Measurements from ENCODE around the gene ZBTB45.
"Not testable (repeated sequence)": the region's sequence is repeated elsewhere in the genome, so short reads cannot be mapped to it uniquely, and the experiment has no call there.

Gene ZBTB45

DNA sequence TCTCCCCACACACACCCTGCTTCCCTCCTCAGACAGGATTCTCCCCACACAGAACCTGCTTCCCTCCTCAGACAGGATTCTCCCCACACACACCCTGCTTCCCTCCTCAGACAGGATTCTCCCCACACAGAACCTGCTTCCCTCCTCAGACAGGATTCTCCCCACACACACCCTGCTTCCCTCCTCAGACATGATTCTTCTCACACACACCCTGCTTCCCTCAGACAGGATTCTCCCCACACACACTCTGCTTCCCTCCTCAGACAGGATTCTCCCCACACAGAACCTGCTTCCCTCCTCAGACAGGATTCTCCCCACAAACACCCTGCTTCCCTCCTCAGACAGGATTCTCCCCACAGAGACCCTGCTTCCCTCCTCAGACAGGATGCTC lies 19.6 kb upstream of the ZBTB45 start:
- not testable (repeated sequence) for DNase-seq (ENCODE audit: low read depth in 2 of 3, low spot score in 2 of 3)

DNA sequence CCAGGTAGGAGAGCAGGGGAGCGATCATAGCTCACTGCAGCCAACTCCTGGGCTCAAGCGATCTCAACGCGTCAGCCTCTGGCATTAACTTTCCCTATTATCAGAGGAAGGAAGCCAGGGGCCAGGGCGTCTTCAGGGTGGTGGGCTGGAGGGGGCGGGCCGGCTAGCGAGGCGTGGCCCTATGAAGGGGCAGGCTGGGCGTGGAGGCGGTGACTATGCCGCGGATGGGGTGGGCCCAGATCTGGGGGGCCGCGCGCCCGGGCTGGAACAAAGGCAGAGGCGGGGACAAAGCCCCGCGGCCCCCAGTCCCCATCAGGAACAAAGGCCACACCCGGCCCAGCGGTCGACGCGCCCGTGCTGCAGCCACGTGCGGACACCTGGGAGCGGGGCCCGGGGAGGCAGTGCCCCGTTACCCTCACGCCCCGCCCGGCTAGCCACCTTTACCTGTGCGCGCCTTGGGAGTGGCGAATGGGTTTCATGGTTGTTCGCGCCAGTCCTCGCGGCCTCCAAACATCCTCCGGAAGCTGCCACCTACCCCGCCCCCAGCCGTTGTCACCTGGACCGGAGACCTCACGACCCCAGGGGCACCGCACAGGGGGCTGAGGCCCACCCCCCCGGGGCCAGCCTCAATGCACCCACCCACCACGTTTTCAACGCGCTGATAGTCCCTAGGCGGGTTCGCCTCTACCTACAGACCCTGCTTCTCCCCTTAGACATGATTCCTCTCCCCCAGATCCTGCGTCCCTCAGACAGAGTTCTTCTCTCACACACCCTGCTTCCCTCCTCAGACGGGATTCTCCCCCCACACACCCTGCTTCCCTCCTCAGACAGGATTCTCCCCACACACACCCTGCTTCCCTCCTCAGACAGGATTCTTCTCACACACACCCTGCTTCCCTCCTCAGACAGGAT lies 18.9 kb upstream of the ZBTB45 start:
- peak in 1 of 3 experiments; percentile 20 for DNase-seq (ENCODE audit: low read depth in 2 of 3, low spot score in 2 of 3)

DNA sequence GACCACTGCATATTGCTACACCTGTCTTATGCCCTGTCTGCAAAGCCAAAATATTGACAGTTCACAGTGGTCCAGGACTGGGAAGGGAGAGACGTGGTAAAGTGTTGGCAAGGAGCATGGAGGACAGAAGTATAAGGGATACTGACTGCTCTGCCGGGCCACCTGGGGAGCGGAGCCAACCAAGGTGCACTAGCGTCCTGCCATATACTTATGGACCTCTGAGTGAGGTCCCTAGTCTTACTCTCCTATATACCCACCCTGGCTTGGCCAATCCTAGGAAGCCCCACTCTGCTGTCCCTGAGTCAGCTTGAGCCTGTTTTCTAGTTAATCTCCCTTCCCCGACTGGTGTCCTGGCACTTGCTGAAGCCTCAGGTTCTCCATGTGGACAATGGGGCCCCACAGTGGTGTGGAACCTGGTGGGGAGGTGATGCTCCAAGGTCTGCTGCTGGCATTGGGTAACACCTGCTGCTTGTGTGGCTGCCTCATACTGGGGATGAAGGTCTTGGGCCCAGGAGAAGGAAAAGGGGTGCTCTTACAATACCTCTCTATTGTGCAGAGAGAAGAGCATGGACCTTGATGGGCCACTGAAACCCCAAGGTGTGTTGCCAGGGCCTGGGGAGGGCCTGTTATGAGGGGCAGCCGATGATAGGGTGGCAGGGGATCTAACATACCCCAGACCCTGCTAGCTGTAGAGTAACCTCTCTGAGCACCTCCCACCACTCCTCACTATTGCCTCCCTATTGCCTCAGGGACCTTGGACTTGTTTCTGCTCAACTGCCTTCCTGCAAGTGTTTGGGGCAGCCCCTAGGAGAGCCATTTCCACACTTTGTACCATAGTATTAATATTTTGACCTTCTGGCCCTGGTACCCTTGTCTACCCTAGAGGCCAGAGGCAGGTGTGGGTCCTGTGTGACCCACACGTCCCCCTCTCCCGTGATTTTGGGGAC lies 17.5 kb upstream of the ZBTB45 start:
- DNase-seq (ENCODE audit: low read depth in 2 of 3, low spot score in 2 of 3), result no peak

DNA sequence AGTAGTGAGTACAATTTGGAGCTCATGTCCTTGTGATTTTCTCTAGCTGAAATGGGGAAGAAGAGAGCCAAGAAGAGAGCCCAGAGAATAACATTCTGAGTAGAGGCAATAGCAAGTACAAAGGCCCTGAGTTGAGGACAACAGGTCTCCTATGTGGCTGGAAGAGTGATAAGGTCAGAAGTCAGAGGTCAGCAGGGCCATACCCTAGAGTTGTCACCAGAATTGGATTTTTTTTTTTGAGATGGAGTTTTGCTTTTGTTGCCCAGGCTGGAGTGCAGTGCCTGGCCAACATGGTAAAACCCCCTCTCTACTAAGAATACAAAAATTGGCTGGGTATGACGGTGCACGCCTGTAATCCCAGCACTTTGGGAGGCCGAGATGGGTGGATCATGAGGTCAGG lies 16.2 kb upstream of the ZBTB45 start:
- no peak for DNase-seq (ENCODE audit: low read depth in 2 of 3, low spot score in 2 of 3)

DNA sequence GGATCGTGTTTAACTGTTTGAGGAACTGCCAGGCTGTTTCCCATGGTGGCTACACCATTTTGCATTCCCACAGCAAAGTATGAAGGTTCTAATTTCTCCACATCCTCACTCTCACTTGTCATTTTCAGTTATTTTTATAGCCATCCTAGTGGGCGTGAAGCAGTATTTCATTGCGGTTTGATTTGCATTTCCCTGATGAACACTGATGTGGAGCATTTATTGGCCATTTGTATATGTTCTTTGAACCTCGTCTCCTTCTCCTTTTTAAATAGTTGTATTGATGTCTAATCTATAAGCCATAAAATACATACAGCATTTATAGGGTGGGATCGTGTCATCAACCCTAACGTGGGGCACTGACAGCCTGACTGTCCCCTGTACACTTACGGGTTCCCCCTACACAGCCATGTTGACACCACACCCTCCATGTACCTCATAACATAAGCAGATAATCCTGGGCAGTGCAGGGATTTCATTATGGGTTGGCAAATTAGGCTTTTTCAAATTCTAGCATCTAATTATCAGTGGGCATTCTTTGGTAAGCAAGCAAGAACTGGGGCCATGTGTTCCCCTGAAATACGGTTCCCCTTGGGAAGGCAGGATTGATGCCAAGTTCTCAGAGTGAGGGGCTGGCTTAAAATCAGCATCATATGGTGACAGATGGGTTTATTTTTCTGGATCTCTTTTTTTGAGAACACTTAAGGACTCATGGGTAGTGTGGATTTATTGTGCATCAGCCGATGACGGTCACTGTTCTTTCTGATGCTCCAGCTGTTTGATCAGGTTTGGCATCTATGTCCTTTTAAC lies 11.6 kb upstream of the ZBTB45 start:
- DNase-seq (ENCODE audit: low read depth in 2 of 3, low spot score in 2 of 3), result no peak

DNA sequence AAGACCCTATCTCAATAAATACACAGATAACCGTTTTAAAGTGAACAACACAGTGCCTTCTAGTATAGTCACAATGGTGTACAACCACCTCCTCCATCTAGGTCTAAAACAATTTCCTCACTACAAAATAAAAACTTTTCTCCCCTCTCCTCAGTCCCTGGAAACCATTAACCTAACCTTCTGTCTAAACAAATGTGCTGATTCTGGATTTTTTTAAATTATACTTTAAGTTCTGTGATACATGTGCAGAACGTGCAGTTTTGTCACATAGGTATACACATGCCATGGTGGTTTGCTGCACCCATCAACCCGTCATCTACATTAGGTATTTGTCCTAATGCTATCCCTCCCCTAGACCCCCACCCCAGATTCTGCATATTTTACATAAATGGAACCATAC lies 9.8 kb upstream of the ZBTB45 start:
- no peak for DNase-seq (ENCODE audit: low read depth in 2 of 3, low spot score in 2 of 3)

DNA sequence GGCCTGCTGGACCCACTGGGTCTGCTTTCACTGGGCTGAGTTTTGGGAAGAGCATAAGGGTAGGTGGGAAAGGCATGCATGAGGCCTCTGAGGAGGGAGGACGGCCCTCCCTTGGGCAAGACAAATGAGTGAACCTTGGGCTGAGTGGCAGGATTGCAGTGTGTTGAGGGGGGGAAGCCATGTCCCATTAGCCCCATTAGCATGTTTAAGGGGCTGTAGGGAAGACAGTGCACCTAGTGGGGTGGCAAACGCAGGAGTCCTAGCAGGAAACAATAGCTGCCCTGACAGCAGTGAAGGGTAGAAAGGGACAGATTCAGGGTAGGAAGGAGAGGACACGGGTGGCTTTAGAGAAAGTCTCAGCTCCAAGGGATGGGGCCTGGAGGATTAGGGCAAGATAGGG lies 3.1 kb upstream of the ZBTB45 start:
- no peak for DNase-seq (ENCODE audit: low read depth in 2 of 3, low spot score in 2 of 3)

DNA sequence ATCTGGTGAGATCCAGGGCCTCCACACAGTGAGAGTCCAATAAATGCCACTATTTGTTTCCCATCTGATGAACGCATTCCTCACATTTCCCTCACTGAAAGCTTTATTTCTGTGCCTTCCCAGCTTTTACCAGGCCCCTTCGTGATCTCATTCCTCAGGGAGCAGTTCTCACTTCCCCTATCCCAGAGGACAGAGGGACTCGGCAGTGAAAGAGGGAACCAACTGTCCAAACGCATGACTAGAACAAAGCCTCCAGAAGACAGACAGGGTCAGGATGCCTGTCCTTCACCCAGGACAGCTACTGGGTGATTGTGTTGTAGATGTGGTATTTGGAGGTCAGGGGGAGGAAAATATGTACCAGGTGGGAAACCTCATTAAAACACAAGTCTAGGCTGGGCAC lies 2.0 kb upstream of the ZBTB45 start:
- no peak for DNase-seq (ENCODE audit: low read depth in 2 of 3, low spot score in 2 of 3)

DNA sequence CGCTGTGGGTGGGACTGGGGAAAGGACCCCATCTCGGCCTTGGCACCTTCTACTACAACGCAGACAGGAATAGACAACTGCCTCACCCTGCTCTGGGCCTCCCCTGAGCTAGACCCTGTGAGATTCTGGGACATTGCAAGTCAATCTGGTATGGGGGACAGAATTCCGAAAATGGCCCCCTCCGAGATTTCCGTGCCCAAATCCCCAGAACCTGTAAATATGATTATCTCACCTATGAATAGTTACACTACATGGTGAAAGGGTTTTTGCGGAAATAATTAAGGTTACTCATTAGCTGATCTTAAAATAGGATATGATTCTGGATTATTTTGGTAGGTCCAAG lies 618 bp upstream of the ZBTB45 start:
- no peak for DNase-seq (ENCODE audit: low read depth in 2 of 3, low spot score in 2 of 3)

DNA sequence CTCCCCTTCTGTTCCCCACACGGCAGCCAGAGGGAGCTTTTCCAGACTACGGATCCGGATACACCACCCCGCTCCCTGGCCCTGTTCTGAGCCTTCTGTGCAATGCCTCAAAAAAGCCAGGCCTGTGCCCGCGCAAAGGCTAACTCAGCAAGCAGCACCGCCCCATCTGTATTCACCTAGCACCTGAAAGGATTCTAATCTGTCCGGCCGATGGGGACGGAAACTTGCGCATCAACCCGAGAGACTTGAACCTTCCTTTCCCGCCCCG lies 589 bp downstream of the ZBTB45 start:
- peak in 1 of 3 experiments; percentile 41 for DNase-seq (ENCODE audit: low read depth in 2 of 3, low spot score in 2 of 3)

DNA sequence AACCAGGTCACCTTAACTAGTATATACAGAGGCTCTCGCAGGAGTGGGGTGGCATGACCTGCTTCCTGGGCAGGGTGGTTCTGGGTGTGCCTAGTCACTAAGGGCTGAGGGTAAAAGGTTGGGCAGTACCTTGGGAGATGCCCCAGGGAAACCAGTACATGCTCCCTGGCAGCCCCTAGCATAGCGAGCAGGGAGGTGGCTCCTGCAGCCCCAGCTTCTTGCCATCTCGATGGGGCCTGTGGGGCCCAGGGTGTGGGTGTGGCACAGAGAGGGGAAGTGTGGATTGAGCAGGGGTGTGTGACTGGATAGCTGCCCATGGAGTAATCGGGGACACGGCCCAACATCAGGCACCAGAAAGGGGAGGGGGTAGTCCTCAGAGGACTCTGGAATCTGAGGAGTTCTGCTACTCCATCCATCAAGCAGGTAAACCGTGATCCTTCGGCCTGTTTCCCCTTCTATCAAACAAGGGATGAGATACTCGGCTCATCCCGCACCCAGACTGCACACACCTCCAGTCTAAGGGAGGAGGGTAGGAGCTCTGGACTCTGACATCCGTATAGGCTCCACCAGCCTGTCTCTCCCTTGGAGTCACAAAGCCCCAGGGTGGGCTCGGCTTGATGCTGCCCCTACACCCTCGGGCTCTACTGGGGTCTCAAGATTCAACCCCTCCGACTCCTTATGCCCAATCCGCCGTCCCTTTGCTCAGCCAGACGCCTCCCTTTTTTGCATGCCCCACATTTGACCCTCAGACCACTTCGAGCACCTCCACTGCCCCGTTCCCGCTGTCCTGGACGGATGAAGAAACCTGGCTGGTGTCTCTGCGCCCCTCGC lies 1.1 kb downstream of the ZBTB45 start:
- DNase-seq (ENCODE audit: low read depth in 2 of 3, low spot score in 2 of 3), result no peak

DNA sequence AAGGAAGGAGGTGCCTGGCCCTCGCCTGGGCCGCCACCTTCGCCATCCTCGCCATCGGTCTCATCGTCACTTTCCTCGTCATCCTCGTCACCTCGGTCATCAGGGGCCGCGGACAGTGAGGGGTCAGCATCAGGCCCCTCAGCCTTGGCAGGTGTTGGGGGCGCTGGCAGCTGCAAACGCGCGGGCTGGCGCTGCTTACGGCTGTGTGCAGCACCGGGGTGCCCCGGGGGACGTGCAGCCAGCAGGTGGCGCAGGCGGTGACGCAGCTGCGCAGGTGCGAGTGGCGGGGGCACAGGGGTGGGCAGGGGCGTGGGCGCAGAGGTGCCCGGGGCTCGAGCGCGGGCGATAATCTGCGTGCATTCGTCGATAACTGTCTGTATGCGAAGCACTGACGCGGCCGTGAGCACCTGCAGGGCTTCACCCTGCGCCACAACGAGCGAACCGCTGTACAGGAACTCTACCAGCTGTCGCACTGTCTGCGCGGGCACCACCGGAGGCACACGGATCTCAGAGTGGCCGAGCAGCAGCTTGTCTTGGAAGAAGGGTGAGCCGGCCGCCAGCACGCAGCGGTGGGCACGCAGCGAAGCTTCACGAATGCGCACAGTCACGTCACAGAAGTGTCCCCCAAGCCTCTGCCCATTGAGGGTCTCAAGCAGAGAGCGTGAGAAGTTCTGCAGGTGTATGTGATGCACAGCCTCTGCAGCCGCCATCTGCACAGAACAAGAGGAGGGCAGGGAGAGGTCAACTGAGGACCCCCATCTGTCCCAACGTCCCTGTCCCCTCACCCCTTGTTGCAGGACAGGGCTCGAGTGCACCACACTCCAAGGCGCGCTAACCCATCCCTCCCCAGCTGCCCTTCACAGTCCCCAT lies 2.4 kb downstream of the ZBTB45 start:
- no peak for DNase-seq (ENCODE audit: low read depth in 2 of 3, low spot score in 2 of 3)

DNA sequence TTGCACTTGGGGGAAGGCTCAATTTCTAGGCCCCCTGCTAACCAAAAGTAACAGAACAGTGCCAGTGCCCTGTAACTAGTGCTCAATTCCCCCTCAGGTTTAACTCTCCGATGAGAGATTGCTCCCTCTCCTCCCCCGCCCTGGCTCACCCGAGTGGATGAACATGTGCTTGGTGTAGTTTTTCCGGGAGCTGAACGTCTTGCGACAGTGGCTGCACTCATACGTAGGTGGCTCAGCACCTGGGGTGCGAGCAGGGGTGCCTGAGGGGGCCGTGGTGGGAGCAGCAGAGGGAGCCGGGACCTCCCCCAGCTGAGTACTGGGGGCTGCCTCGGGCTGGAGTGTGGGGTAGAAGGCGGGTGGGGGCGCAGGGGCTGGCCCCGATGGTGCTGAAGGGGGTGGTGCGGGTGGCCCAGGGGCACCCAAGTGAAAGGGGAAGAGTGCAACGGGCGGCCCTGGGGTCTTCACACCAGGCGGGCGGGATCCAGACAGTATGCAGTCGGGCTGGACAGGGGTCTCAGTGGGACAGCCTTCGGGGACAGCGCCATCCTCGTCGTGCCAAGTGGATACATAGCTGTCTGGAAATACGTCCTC lies 3.3 kb downstream of the ZBTB45 start:
- no peak for DNase-seq (ENCODE audit: low read depth in 2 of 3, low spot score in 2 of 3)

DNA sequence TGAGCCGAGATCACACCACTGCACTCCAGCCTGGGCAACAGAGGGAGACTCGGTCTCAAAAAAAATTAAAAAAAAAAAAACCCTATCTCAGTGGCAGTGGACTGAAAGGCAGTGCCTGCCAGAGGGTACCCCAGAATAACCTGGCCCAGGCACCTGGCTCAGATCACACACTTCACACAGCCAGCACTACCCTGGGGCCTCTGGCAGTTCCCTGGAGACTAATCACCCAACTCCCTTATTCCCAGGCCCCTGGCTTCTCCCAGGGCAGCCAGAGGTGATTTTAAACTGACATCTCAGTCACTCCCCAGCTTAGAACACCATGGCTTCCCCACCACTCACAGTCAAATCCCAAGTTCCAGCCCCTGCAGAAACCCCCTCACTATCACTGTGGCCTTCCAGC lies 4.4 kb downstream of the ZBTB45 start:
- DNase-seq (ENCODE audit: low read depth in 2 of 3, low spot score in 2 of 3), result no peak

DNA sequence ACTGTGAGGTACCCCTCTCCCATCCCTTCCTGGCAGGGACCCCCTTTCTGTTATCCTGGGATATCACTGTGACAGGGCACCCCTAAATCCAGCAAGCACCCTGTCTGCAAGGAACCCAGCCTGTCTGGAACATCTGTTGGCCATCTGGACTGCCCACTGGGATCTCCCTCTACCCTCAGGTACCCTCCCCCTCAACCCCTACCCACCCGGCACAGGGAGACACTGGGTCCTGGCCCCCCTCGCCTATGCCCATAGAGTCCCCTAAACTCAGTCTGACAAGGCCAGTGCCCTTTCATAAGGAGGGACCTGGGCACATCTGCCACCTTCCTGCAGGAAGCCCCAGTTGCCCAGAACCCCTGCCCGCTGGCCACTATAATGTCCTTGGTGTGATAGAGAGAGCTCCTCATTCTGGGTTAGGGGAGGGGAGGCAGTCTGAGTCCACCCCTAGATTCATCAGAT lies 5.0 kb downstream of the ZBTB45 start:
- DNase-seq (ENCODE audit: low read depth in 2 of 3, low spot score in 2 of 3), result no peak

DNA sequence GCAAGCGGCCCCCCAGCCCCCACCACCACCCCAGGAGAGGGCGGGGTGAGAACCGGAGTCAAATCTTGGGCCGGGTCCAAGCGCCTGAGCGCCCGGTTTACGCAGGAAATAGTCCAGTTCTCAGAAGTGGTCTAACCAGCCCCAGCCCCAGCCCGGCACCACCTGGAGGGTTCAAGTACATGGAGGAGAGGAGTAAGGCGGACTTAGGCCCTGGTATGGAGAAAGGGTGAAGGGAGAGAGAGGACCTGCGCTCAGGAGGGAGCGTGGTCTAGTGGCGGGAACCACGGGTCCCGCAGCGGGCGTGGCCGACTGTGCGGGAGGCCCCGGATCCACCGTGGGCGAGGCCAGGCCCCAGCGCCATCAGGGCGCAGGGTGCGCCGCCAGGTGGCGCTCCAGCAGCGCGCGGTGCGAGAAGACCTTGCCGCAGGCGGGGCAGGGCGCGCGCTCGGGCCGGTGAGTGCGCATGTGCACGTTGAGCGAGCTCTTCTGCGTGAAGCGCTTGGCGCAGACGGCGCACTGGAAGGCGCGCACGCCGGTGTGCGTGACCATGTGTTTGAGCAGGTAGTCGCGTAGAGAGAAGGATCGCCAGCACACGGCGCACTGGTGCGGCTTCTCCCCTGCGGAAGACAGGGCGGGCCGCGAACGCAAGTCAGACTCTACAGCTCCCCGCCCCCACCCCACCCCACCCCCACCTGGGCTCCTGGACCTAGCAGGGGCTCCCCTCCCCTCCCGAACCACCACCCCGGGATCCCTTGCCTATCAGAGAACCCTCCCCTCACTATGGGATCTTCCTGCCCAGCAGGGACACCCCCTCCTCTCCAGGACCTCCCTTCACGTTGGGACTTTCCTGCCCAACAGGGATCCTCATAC lies 5.7 kb downstream of the ZBTB45 start:
- DNase-seq (ENCODE audit: low read depth in 2 of 3, low spot score in 2 of 3), result peak; percentile 88 to 94 (median 92)

DNA sequence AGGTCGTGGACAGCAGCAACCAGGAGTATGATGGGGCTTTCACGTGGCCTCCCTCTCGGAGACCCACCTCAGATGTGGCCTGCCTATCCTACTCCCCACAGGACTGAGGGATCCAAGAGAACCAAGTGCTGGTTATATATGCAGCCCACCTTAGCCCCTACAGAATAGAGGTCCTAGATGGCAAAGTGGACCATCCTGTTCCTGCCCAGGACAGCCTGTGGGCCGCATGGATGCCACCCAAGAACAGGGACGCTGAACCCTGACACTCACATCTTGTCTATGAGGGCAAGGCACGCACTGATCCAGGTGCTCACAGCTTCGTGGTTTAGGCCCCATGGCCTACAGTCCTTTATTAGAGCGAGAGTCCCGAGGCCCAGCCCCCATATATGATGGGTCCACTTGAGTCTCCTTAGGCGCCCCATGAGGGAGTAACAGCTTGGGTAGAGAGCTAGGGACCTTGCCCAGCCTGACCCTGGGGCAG lies 6.4 kb downstream of the ZBTB45 start:
- no peak for DNase-seq (ENCODE audit: low read depth in 2 of 3, low spot score in 2 of 3)

Measured in activated CD8-positive, alpha-beta memory T cell treated with anti-CD3 and anti-CD28 coated beads for 48 hours (primary cell).